PC-3 (cell line): Measurements from ENCODE around the gene IGSF21.

Experiments
- CTCF ChIP-seq: fragments of 300-600 bp; sonication (generic); conservative IDR thresholded peaks from 2 replicates; pipeline ENCODE4 v1.5.1; 2017; ENCODE audit warnings: antibody characterized with exemption, low read depth, mild to moderate bottlenecking, low read length
- EZH2 ChIP-seq: fragments of 300-600 bp; sonication (generic); IDR thresholded peaks from one replicate; pipeline ENCODE4 v1.6.1; 2017; ENCODE audit warnings: antibody characterized with exemption, mild to moderate bottlenecking, low read length; ENCODE audit not compliant: unreplicated experiment
- EZH2phosphoT487 ChIP-seq: fragments of 300-600 bp; sonication (generic); IDR thresholded peaks from 2 replicates; pipeline ENCODE4 v1.6.1; 2018; ENCODE audit warnings: mild to moderate bottlenecking, antibody characterized with exemption, low read length, borderline replicate concordance

DNA sequence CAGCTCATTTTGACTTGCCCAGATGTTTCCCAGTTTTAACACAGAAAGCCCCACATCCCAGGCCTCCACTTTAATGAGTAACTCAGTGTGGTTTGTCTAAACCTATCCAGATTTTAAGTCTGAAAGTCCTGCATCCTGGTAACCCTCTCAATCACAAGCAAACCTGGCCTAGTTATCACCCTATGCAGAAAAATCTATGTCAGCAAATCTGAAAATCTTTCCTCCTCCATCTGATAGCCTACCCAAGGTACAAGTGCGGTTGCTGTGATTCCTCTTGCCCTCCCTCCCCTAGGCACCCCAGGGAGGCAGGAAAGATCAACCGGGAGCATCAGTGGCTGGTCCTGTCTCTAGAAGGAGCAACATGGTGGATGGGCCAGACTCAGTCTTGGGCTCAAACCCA lies 163.7 kb downstream of the IGSF21 start:
- no peak for TF ChIP-seq CTCF
- TF ChIP-seq EZH2 = no peak
- no peak for TF ChIP-seq EZH2phosphoT487
